Measurements from ENCODE around the gene TGM2. TPM values are rescaled to one million over a fixed set of nuclear protein-coding genes. Genes with fewer than 3 reads are reported as not detected.

TGM2 gene
- total and polyA plus RNA-seq, 10 donors: 9.3 to 167 (median 69.8) TPM

- DNase-seq: peak; percentile 86
- H3K36me3 ChIP-seq: no peaks in the 10 kb centered on the region
- WGBS, 5 donors: 21 to 53% (median 36%) methylated on average over 2 to 5 of the region's 5 CpGs
- TF ChIP-seq POLR2AphosphoS5 (IDR thresholded peaks at IDR 0.05): peak in 2 of 3 donors; percentile 50 to 80
- TF ChIP-seq, protein P1, sequence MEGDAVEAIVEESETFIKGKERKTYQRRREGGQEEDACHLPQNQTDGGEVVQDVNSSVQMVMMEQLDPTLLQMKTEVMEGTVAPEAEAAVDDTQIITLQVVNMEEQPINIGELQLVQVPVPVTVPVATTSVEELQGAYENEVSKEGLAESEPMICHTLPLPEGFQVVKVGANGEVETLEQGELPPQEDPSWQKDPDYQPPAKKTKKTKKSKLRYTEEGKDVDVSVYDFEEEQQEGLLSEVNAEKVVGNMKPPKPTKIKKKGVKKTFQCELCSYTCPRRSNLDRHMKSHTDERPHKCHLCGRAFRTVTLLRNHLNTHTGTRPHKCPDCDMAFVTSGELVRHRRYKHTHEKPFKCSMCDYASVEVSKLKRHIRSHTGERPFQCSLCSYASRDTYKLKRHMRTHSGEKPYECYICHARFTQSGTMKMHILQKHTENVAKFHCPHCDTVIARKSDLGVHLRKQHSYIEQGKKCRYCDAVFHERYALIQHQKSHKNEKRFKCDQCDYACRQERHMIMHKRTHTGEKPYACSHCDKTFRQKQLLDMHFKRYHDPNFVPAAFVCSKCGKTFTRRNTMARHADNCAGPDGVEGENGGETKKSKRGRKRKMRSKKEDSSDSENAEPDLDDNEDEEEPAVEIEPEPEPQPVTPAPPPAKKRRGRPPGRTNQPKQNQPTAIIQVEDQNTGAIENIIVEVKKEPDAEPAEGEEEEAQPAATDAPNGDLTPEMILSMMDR (IDR thresholded peaks at IDR 0.05 in 8 of 11, conservative IDR thresholded peaks at IDR 0.05 in 3 of 11): no peak
- H3K27me3 ChIP-seq (replicated peaks in 1 of 7): peaks cover 0 to 11% (median 0%) of the 10 kb centered on the region in 7 donors
- H3K4me1 ChIP-seq: peaks cover 0 to 33% (median 15%) of the 10 kb centered on the region in 6 donors
- peak overlapping the region in 1 of 8 donors; percentile 30 for H3K4me3 ChIP-seq
- intact Hi-C loops (cut with DNase I; ENCODE audit: low total_unique reads): no loop called here
- H3K9me3 ChIP-seq: no peaks in the 10 kb centered on the region
- peak overlapping the region in 7 of 8 donors; percentile 23 to 81 (median 77) for H3K27ac ChIP-seq
These were observed 31.5 kb upstream of the TGM2 start for GRCh38 chr20:38196592-38196991.

DNA sequence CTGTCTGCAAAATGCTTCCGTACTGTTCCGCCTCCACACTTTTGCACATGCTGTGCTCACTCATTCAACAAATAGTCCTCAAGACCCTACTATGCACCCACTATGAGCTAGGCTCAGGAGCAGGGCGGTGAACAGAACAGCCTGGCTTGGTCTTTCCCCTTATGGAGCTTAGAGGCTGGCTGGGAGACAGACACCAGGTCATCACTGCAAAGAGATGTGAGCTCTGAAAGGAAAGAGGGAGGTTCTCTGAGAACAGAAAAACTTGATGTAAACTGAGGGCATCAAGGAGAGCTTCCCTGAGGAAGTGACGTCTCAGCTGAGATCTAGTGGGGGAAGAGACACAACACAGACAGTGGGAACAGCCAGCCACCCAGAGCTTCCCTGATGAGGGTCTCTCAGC is 31.0 kb upstream of the TGM2 start:
- TF ChIP-seq, protein P1 (IDR thresholded peaks at IDR 0.05 in 8 of 11, conservative IDR thresholded peaks at IDR 0.05 in 3 of 11): no peak
- TF ChIP-seq POLR2AphosphoS5 (IDR thresholded peaks at IDR 0.05) (no peak), POLR2A (IDR thresholded peaks at IDR 0.05) (no peak)
- Histone ChIP-seq H3K4me1 (peaks cover 0 to 33% (median 15%) of the 10 kb centered on the region in 6 donors), H3K27ac (peak overlapping the region in 7 of 8 donors; percentile 23 to 81 (median 77)), H3K4me3 (peak overlapping the region in 1 of 8 donors; percentile 30), H3K27me3 (replicated peaks in 1 of 7) (peaks cover 0 to 11% (median 0%) of the 10 kb centered on the region in 7 donors), H3K36me3 (no peaks in the 10 kb centered on the region), H3K9me3 (no peaks in the 10 kb centered on the region)
- intact Hi-C loops (cut with DNase I; ENCODE audit: low total_unique reads): no loop called here
- WGBS, 5 donors: 78 to 86% (median 82%) methylated on average over 4 of the region's 4 CpGs
- no peak for DNase-seq

- 68 to 80% (median 71%) methylated on average over 7 of the region's 7 CpGs for WGBS, 5 donors
- peaks cover 0 to 33% (median 15%) of the 10 kb centered on the region in 6 donors for H3K4me1 ChIP-seq
- H3K9me3 ChIP-seq: no peaks in the 10 kb centered on the region
- intact Hi-C loops (cut with DNase I; ENCODE audit: low total_unique reads): no loop called here
- H3K27me3 ChIP-seq (replicated peaks in 1 of 7): peaks cover 0 to 11% (median 0%) of the 10 kb centered on the region in 7 donors
- DNase-seq: no peak
- H3K4me3 ChIP-seq: no peak overlapping the region
- H3K27ac ChIP-seq: peak overlapping the region in 1 of 8 donors; percentile 77
- TF ChIP-seq, protein P1 (IDR thresholded peaks at IDR 0.05 in 8 of 11, conservative IDR thresholded peaks at IDR 0.05 in 3 of 11): no peak
- TF ChIP-seq POLR2AphosphoS5 (IDR thresholded peaks at IDR 0.05): no peak
- TF ChIP-seq POLR2A (IDR thresholded peaks at IDR 0.05): no peak
- H3K36me3 ChIP-seq: no peaks in the 10 kb centered on the region
These were observed 30.5 kb upstream of the TGM2 start for GRCh38 chr20:38195521-38195920.

GRCh38 chr20:38194971-38195504 is 30.0 kb upstream of the TGM2 start:
- DNase-seq: no peak

More at GRCh38 chr20:38194971-38195504, 30.0 kb upstream of the TGM2 start:
- Histone ChIP-seq H3K27ac (no peak overlapping the region), H3K4me1 (peaks cover 0 to 33% (median 15%) of the 10 kb centered on the region in 6 donors), H3K9me3 (no peaks in the 10 kb centered on the region), H3K27me3 (replicated peaks in 1 of 7) (peaks cover 0 to 11% (median 0%) of the 10 kb centered on the region in 7 donors), H3K4me3 (no peak overlapping the region), H3K36me3 (no peaks in the 10 kb centered on the region)
- WGBS, 5 donors: 72 to 90% (median 80%) methylated on average over 5 of the region's 5 CpGs
- TF ChIP-seq POLR2A (IDR thresholded peaks at IDR 0.05): no peak
- TF ChIP-seq POLR2AphosphoS5 (IDR thresholded peaks at IDR 0.05): no peak
- TF ChIP-seq, protein P1 (IDR thresholded peaks at IDR 0.05 in 8 of 11, conservative IDR thresholded peaks at IDR 0.05 in 3 of 11): no peak
- intact Hi-C loops (cut with DNase I; ENCODE audit: low total_unique reads): no loop called here

Data from spleen (tissue), 11 donors.